ENCODE measurements around the gene ARHGEF17. TPM values are rescaled to one million over a fixed set of nuclear protein-coding genes. Genes with fewer than 3 reads are reported as not detected.

ARHGEF17 gene
- total RNA-seq, 1 donor: 0.31 TPM

GRCh38 chr11:73310661-73311393 lies 2.8 kb downstream of the ARHGEF17 start:
- H3K4me1 ChIP-seq (ENCODE audit: insufficient read depth, low read length): peaks cover 46% of the 10 kb centered on the region

GRCh38 chr11:73311394-73311869 lies 3.4 kb downstream of the ARHGEF17 start:
- H3K4me1 ChIP-seq (ENCODE audit: insufficient read depth, low read length): peaks cover 41% of the 10 kb centered on the region
- H3K9me3 ChIP-seq (ENCODE audit: low read depth, low read length): no peaks in the 10 kb centered on the region
- peaks cover 3% of the 10 kb centered on the region for H3K27me3 ChIP-seq (ENCODE audit: insufficient read depth, low read length)
- H3K4me3 ChIP-seq (ENCODE audit: low read length): no peak overlapping the region

More at GRCh38 chr11:73310661-73311393, 2.8 kb downstream of the ARHGEF17 start:
- Histone ChIP-seq H3K9me3 (ENCODE audit: low read depth, low read length) (no peaks in the 10 kb centered on the region), H3K4me3 (ENCODE audit: low read length) (no peak overlapping the region), H3K27me3 (ENCODE audit: insufficient read depth, low read length) (peaks cover 3% of the 10 kb centered on the region)

GRCh38 chr11:73312036-73312435 lies 4.0 kb downstream of the ARHGEF17 start:
- H3K9me3 ChIP-seq (ENCODE audit: low read depth, low read length): no peaks in the 10 kb centered on the region
- peaks cover 35% of the 10 kb centered on the region for H3K4me1 ChIP-seq (ENCODE audit: insufficient read depth, low read length)
- H3K4me3 ChIP-seq (ENCODE audit: low read length): no peak overlapping the region
- H3K27me3 ChIP-seq (ENCODE audit: insufficient read depth, low read length): peaks cover 3% of the 10 kb centered on the region

DNA sequence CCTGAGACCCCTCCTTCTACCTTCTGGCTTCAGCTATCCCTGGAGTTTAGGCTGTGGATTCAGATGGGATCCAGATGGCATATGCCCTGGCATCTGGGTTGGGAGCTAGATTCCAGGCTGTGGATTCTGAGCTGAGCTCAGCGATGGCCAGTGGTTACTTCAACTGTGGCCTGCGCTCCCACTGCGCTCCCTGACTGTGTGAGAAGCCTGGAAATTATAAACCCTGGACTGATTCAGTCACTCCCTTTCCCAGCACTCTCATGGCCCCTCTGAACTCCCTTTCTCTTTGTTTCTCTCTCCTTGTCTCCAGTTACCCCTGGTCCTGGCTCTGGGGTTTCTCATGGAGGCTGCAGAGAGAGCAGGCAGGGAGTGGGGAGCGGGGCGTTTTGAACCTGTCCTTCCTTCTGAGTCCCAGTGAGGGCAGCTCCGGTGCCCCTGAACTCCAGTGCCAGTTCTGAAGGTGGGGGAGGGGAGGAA lies 4.8 kb downstream of the ARHGEF17 start:
- Histone ChIP-seq H3K27me3 (ENCODE audit: insufficient read depth, low read length) (peaks cover 3% of the 10 kb centered on the region), H3K4me1 (ENCODE audit: insufficient read depth, low read length) (peaks cover 30% of the 10 kb centered on the region)

GRCh38 chr11:73313652-73314051 lies 5.6 kb downstream of the ARHGEF17 start:
- no peaks in the 10 kb centered on the region for H3K9me3 ChIP-seq (ENCODE audit: low read depth, low read length)
- no peak overlapping the region for H3K4me3 ChIP-seq (ENCODE audit: low read length)
- peaks cover 23% of the 10 kb centered on the region for H3K4me1 ChIP-seq (ENCODE audit: insufficient read depth, low read length)
- peaks cover 3% of the 10 kb centered on the region for H3K27me3 ChIP-seq (ENCODE audit: insufficient read depth, low read length)

More for the DNA sequence above, 4.8 kb downstream of the ARHGEF17 start:
- no peak overlapping the region for H3K4me3 ChIP-seq (ENCODE audit: low read length)
- no peaks in the 10 kb centered on the region for H3K9me3 ChIP-seq (ENCODE audit: low read depth, low read length)

DNA sequence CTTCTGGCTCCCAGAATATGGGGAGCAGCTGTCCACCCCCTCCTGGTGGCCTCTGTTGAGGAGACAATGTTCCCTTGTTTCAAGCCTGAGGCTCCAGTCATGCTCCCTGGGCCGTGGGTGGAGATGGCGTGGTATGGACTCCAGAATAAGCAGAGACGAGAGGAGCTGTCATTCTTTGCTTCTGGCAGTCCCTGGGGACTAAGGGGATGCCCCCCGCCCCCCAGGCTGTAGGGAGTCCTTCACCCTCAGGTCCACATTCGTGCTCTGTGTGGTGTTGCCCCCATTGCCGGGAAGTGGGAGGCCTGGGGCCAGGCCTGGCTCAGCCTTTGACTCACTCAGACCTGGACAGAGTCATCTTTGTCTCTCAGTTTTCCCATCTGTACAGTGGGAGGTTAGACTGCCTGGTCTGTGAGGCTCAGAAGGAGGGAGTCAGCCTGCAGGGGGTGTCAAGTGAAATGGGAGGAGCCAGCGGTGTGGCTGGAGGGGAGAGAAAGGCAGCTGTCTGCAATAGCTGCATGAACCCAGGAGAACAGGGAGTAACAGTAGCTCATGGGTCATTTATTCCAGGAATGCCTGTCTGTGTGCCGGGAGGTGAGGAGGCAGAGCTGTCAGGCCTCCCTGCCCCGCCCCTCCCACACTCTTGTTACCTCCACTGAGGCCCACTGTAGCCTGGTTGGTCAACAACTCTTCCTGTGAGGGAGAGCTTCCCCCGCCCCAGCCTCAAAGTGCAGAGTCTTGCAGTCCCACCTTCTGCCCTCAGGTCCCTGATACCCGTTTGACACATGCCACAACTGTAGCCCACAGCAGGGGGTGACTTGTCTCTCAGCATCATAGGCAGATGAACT lies 6.3 kb downstream of the ARHGEF17 start:
- Histone ChIP-seq H3K27me3 (ENCODE audit: insufficient read depth, low read length) (peaks cover 3% of the 10 kb centered on the region), H3K4me3 (ENCODE audit: low read length) (no peak overlapping the region), H3K4me1 (ENCODE audit: insufficient read depth, low read length) (peaks cover 16% of the 10 kb centered on the region), H3K9me3 (ENCODE audit: low read depth, low read length) (no peaks in the 10 kb centered on the region)

DNA sequence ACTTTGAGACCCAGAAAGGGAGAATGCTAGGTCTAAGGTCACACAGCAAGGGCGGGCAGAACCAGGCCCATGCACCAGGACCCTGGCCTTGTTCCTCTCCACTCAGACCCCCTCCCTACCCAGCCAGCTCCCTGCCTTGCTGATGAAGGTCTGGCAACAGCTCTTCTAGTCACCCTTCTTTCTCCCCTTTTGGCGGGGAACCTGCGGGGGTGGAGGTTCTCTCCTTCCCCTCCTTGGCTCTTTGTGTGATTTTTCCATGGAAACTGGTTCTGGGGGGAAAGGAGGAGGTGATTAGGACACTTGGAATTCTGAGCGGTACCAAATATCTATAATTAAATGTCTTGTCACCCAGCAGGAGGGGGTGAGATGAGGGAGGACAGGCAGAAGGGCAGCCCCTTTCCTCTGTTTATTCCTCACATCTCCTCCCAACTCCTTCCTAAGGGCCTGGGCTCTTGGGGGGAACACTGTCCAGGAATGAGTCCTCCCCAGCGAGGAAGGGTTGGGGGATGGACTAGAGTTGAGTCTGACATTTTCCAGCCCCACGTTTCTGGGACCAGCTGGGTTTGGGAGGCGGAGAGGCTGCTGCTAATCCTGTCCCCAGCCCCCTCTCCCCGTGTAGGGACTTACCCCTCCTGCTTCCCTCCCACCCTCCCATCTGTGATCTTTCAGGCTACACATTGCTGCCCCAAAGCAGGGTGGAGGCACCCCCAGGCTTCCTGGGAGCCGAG lies 7.4 kb downstream of the ARHGEF17 start:
- Histone ChIP-seq H3K27me3 (ENCODE audit: insufficient read depth, low read length) (no peaks in the 10 kb centered on the region), H3K4me3 (ENCODE audit: low read length) (no peak overlapping the region), H3K4me1 (ENCODE audit: insufficient read depth, low read length) (peaks cover 14% of the 10 kb centered on the region), H3K9me3 (ENCODE audit: low read depth, low read length) (no peaks in the 10 kb centered on the region)

GRCh38 chr11:73316422-73316821 lies 8.3 kb downstream of the ARHGEF17 start:
- no peak overlapping the region for H3K4me3 ChIP-seq (ENCODE audit: low read length)
- H3K9me3 ChIP-seq (ENCODE audit: low read depth, low read length): no peaks in the 10 kb centered on the region
- no peaks in the 10 kb centered on the region for H3K27me3 ChIP-seq (ENCODE audit: insufficient read depth, low read length)
- H3K4me1 ChIP-seq (ENCODE audit: insufficient read depth, low read length): peaks cover 17% of the 10 kb centered on the region

DNA sequence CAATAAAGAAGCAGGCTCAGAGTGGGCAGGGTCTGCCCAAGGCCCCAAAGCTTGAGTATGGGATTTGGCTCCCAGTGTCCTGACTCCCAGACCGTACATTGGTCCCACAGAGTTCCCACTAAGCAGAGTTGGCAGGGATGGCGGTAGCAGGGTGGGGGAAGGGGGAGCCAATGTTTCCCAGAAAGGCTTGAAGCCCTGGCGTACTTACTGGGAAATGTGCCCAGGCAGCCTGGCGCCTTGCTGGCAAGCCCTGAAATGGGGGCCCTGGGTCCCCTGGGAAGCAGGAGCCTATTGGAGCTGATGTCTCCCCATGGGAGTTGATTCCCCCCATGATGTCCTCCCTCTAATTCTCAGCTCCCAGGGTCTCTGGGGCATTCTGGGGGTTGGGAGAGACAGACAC lies 9.3 kb downstream of the ARHGEF17 start:
- Histone ChIP-seq H3K4me1 (ENCODE audit: insufficient read depth, low read length) (peaks cover 27% of the 10 kb centered on the region), H3K9me3 (ENCODE audit: low read depth, low read length) (no peaks in the 10 kb centered on the region), H3K27me3 (ENCODE audit: insufficient read depth, low read length) (no peaks in the 10 kb centered on the region), H3K4me3 (ENCODE audit: low read length) (no peak overlapping the region)

DNA sequence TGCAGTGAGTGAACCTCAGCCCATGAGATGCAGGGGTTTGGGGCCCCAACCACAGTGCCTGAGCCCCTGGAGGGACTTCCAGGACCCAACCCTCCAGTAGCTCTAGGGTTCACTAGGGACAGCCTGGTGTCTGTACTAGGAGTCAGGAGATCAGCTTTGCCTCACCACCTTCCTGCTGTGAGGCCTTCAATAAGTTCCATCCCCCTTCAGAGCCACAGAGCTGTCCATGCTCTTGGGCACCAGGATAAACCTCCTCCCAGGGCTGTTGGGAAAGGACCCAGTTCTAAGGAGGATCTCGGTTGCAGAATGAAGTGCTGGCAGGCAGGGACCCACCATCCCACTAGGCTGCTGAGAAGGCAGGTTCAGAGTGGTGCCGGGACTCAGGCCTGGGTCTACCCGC lies 9.7 kb downstream of the ARHGEF17 start:
- Histone ChIP-seq H3K9me3 (ENCODE audit: low read depth, low read length) (no peaks in the 10 kb centered on the region), H3K4me3 (ENCODE audit: low read length) (no peak overlapping the region), H3K27me3 (ENCODE audit: insufficient read depth, low read length) (no peaks in the 10 kb centered on the region), H3K4me1 (ENCODE audit: insufficient read depth, low read length) (peaks cover 27% of the 10 kb centered on the region)

GRCh38 chr11:73318501-73319011 lies 10.5 kb downstream of the ARHGEF17 start:
- Histone ChIP-seq H3K9me3 (ENCODE audit: low read depth, low read length) (no peaks in the 10 kb centered on the region), H3K4me1 (ENCODE audit: insufficient read depth, low read length) (peaks cover 24% of the 10 kb centered on the region), H3K27me3 (ENCODE audit: insufficient read depth, low read length) (no peaks in the 10 kb centered on the region), H3K4me3 (ENCODE audit: low read length) (no peak overlapping the region)

GRCh38 chr11:73320763-73321603 lies 12.9 kb downstream of the ARHGEF17 start:
- H3K9me3 ChIP-seq (ENCODE audit: low read depth, low read length): no peaks in the 10 kb centered on the region
- H3K4me1 ChIP-seq (ENCODE audit: insufficient read depth, low read length): peaks cover 13% of the 10 kb centered on the region
- no peak overlapping the region for H3K4me3 ChIP-seq (ENCODE audit: low read length)

DNA sequence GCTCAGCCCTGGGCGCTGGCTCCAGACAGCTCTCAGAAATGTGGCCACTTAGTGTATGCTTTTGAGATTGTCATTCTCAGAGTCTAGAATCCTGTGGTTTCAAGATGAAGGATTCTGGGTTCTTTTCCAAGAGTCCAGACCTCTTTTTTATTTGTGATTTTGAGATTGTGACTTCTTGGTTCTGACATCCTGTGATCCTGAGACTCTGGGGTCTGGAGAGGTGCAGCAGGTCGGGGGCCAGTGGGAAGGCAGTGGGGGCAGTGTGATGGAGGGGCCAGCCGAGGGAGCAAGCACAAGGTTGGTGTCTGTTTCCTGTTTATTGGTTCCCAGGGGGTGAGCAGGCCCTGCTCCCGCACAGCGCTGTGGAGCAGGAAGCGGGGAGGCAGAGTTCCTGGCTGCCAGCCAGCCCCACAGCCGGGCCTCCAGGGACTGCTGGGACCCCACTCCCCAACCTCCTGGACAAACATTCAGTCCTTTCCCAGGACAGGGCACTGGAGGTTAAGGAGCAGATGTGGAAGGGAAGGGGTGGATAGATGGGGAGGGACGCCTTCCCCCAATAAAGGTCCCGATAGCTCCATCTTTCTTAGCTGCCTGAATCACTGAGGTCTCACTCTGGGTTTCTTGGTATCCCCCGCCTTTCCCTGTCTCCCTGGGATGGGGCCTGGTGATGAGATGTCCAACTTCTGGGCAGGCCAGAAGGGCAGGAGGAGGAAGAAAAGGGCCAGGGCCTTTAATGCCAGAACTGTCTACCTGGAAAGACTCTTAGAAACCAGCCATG lies 13.7 kb downstream of the ARHGEF17 start:
- Histone ChIP-seq H3K27me3 (ENCODE audit: insufficient read depth, low read length) (no peaks in the 10 kb centered on the region), H3K9me3 (ENCODE audit: low read depth, low read length) (no peaks in the 10 kb centered on the region), H3K4me1 (ENCODE audit: insufficient read depth, low read length) (peaks cover 13% of the 10 kb centered on the region), H3K4me3 (ENCODE audit: low read length) (no peak overlapping the region)

More at GRCh38 chr11:73320763-73321603, 12.9 kb downstream of the ARHGEF17 start:
- no peaks in the 10 kb centered on the region for H3K27me3 ChIP-seq (ENCODE audit: insufficient read depth, low read length)

All from mononuclear cell (primary cell).